Uterus (tissue), 2 donors: ENCODE data around the gene CCL4L2.
"Not testable (repeated sequence)": the region's sequence is repeated elsewhere in the genome, so short reads cannot be mapped to it uniquely, and the experiment has no call there.

Experiments used
- POLR2A ChIP-seq, 2 donors: fragments of 450-650 bp; IDR thresholded peaks; one replicate each; pipeline ENCODE4 v1.6.1; 2016; ENCODE audit warnings: antibody characterized with exemption in 2 of 2, mild to moderate bottlenecking in 1 of 2, moderate library complexity in 1 of 2
- TF ChIP-seq, protein P1 (sequence below), 4 experiments: fragments of 200-600 bp in 2 of 4; fragments of 450-650 bp in 2 of 4; sonication (generic) in 2 of 4; IDR thresholded peaks; one replicate each; pipeline ENCODE4 v1.5.1; 2016 to 2019; ENCODE audit warnings: antibody characterized with exemption in 4 of 4, mild to moderate bottlenecking in 2 of 4, moderate library complexity in 1 of 4

DNA sequence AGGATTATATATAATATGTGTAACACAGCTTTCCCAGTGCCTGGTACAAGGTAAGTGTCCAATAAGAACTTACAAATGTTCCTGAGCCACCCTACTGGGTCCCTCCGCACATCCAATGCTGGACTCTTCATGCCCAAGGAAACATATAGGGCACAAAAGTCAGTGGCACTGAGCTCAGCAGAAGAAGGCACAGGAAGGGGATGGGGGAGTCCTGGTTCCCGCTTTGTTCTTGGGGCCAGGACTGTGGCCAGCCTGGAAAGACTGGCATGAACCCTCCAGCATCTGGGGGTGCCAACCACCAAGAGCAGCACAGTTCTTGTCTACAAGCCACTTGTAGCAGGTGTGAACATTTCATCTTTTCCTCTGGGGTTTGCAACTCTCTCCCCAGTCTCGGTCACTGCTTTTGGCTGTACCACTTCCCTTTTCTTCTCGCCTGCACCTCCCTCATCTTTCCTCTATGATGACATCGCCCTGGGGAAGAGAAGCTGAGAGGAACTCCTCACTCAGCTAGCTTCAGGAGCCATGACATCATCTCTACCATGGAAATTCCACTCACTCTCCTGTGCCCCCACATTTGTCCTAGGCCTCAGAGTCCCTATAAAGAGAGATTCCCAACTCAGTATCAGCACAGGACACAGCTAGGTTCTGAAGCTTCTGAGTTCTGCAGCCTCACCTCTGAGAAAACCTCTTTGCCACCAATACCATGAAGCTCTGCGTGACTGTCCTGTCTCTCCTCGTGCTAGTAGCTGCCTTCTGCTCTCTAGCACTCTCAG, at the start of gene CCL4L2:
- TF ChIP-seq, protein P1, sequence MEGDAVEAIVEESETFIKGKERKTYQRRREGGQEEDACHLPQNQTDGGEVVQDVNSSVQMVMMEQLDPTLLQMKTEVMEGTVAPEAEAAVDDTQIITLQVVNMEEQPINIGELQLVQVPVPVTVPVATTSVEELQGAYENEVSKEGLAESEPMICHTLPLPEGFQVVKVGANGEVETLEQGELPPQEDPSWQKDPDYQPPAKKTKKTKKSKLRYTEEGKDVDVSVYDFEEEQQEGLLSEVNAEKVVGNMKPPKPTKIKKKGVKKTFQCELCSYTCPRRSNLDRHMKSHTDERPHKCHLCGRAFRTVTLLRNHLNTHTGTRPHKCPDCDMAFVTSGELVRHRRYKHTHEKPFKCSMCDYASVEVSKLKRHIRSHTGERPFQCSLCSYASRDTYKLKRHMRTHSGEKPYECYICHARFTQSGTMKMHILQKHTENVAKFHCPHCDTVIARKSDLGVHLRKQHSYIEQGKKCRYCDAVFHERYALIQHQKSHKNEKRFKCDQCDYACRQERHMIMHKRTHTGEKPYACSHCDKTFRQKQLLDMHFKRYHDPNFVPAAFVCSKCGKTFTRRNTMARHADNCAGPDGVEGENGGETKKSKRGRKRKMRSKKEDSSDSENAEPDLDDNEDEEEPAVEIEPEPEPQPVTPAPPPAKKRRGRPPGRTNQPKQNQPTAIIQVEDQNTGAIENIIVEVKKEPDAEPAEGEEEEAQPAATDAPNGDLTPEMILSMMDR (IDR thresholded peaks at IDR 0.05): not testable (repeated sequence)
- not testable (repeated sequence) for TF ChIP-seq POLR2A (IDR thresholded peaks at IDR 0.05)
